C4-2B (cell line): Measurements from ENCODE around the gene MST1.

Source experiments
- ZFX ChIP-seq: fragments of 450-650 bp; IDR thresholded peaks from 2 replicates; pipeline ENCODE4 v1.6.1; 2017
- TF ChIP-seq, protein P1 (sequence below): fragments of 450-650 bp; conservative IDR thresholded peaks from 2 replicates; pipeline ENCODE4 v1.5.1; 2017; ENCODE audit warnings: mild to moderate bottlenecking

DNA sequence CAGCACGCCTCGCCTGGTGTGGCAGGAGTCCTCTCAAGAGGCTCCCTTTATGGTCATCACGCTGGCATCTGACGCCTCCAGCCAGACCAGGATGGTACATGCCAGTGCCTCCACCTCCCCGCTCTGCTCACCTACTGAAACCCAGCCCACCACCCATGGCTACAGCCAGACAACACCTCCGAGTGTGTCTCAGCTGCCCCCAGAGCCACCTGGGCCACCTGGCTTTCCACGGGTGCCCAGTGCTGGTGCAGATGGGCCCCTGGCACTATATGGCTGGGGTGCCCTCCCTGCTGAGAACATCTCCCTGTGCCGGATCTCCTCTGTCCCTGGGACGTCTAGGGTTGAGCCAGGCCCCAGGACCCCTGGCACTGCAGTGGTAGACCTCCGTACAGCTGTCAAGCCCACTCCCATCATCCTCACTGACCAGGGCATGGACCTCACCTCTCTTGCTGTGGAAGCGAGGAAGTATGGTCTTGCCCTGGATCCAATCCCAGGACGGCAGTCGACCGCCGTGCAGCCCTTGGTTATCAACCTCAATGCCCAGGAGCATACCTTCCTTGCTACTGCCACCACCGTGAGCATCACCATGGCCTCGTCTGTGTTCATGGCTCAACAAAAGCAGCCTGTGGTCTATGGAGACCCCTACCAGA lies 35.0 kb downstream of the MST1 start:
- TF ChIP-seq, protein P1, sequence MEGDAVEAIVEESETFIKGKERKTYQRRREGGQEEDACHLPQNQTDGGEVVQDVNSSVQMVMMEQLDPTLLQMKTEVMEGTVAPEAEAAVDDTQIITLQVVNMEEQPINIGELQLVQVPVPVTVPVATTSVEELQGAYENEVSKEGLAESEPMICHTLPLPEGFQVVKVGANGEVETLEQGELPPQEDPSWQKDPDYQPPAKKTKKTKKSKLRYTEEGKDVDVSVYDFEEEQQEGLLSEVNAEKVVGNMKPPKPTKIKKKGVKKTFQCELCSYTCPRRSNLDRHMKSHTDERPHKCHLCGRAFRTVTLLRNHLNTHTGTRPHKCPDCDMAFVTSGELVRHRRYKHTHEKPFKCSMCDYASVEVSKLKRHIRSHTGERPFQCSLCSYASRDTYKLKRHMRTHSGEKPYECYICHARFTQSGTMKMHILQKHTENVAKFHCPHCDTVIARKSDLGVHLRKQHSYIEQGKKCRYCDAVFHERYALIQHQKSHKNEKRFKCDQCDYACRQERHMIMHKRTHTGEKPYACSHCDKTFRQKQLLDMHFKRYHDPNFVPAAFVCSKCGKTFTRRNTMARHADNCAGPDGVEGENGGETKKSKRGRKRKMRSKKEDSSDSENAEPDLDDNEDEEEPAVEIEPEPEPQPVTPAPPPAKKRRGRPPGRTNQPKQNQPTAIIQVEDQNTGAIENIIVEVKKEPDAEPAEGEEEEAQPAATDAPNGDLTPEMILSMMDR: no peak
- TF ChIP-seq ZFX: no peak
